Adipose tissue (tissue), 3 donors: Measurements from ENCODE around the gene RRAGB. TPM values are rescaled to one million over a fixed set of nuclear protein-coding genes. Genes with fewer than 3 reads are reported as not detected.
"Not testable (repeated sequence)": the region's sequence is repeated elsewhere in the genome, so short reads cannot be mapped to it uniquely, and the experiment has no call there.

ENCODE experiments used
- H3K27ac ChIP-seq: one replicate; pipeline ENCODE4 v1.5.1; 2013; ENCODE audit warnings: low read depth, low read length
- WGBS, 3 donors: extraction: QIAGEN DNeasy Blood & Tissue Kit; methylation state at CpG; one replicate each; pipeline ENCODE4 v1.1.7; 2013; 5-methylcytosine and 5-hydroxymethylcytosine counted together
- polyA plus RNA-seq, 3 donors: library from polyadenylated mRNA; stranded (reverse); fragments of 200-250 nt; gene quantifications; one replicate each; pipeline ENCODE4 v1.2.3, GENCODE V29; 2013
- donor health status: healthy with polysubstance abuse.
- donor health status: Bipolar disorder and iron deficiency.
- donor health status: healthy.

The RRAGB gene
- polyA plus RNA-seq, 3 donors, result 9.5 to 25.3 (median 13.5) TPM

DNA sequence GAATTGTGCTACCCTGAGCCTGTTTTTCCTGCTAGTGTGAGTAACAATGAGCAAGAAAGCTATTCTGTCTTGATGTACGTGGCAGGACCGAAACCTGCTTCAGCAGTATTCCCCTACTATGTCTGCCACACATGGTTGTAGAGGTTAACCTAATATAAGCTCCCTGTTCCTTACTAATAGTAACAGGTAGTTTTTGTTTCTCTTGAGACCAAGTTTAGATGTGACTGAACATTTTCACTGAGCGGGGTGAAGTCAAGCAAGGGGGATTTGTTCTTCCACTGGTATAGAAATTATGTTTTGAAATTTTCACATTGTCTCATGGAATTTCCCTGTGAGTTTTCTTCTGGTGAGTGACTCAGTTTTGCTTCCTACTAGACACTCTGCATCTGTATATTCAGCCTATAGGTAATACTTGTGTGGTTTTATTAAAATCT is 37.3 kb downstream of the RRAGB start:
- 85 to 94% (median 92%) methylated on average over 3 of the region's 3 CpGs for WGBS, 3 donors
- H3K27ac ChIP-seq, result no peak overlapping the region

DNA sequence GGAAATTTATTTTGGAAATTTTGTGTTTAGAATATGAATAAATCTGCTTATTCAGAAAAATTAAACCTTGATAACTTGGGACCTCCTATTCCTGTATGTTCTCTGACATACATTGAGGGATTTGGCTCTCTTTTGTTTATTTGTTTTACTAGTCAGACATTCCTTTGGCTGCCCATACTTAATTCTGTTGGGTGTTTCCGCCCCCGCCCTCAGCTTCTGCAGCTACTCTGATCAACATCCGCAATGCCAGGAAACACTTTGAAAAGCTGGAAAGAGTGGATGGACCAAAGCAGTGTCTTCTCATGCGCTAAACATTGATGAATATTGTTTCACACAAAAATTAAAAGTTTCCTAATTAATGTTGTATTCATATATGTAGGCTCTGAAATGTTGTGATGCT is 40.5 kb downstream of the RRAGB start:
- no peak overlapping the region for H3K27ac ChIP-seq
- WGBS, 3 donors, result 78 to 95% (median 95%) methylated on average over 4 of the region's 4 CpGs

DNA sequence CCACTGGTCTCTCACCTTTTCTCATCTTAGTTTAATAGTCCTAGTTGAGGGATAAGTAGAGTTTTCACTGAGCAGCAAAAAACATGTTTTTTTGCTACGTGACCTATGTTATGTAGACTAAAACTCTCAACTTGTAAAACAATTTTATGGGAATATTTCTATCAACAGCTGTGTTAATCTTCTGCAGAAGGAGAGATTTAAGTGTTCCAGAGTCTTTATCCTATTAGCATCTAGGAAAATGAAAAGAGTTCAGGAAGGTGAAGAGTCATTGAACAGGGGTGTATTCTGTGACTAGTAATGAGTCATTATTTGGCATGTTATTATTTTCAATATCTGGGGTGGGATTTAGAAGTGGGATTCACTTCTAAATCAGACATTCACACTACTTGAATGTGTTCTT is 41.9 kb downstream of the RRAGB start:
- WGBS, 3 donors, result 91 to 100% (median 94%) methylated on average over 1 of the region's 1 CpG
- no peak overlapping the region for H3K27ac ChIP-seq

DNA sequence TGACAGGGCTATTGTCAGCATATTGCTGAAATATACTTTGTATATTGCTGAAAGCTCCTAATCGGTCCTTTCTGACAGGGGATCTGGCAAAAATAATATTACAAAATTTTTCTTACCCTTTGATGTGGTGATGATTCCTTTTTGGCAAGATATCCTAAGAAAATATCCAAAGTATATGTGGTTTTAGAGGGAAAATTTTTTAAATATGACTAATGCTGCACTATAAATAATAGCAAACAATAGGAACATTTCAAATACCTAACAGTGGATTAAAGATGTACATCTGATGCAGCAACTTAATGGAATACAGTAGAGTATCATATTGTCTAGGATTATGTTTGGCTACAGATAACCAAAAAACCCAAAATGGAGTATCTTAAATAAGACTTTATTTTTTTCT is 49.6 kb downstream of the RRAGB start:
- 63 to 95% (median 73%) methylated on average over 1 of the region's 1 CpG for WGBS, 3 donors

GRCh38 chrX:55774419-55774818 is 56.9 kb downstream of the RRAGB start:
- not testable (repeated sequence) for H3K27ac ChIP-seq
- 52 to 66% (median 54%) methylated on average over 6 of the region's 6 CpGs for WGBS, 3 donors

More for the DNA sequence above, 49.6 kb downstream of the RRAGB start:
- no peak overlapping the region for H3K27ac ChIP-seq

DNA sequence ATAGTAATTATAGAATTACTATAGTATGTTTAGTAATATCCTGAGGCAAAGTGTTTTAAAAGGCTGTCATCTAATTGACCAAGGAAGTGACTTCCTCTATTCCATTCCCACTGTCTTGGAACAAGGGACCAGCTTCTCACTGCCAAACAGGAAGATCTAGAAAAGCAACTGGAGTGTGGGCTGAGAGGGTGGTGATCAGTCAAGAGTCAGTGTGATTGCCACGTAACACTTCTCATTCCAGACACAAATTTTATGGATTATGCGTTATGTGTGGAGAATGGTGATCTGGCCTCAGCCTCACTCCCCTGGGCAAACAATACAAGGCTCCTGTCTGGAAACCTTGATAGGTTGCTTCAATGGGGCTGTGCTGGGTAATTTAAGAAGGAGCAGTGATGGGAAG is 60.0 kb downstream of the RRAGB start:
- 79 to 100% (median 96%) methylated on average over 2 of the region's 2 CpGs for WGBS, 3 donors
- H3K27ac ChIP-seq, result no peak overlapping the region

GRCh38 chrX:55778322-55778721 is 60.8 kb downstream of the RRAGB start:
- H3K27ac ChIP-seq, result no peak overlapping the region

DNA sequence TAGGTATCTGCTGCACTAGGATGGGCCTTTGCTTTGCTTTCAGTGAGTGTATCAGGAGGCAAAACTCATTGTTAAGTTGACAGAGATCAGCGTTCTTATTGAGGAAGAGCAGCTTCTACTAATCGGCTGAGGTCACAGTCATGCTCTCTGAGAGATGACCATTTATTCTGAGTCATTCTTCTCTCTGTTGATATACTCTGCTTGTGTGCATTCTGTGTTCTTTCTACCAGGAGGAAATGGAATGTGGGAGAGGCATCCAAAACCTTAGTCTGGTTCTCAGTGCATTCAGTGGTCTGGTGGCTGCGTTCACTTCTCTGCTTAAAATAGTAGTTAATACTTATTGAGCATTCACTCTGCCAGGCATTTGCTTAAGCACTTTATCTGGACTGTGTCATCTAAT is 66.2 kb downstream of the RRAGB start:
- WGBS, 3 donors, result 78 to 86% (median 83%) methylated on average over 3 of the region's 3 CpGs
- H3K27ac ChIP-seq, result no peak overlapping the region

- no peak overlapping the region for H3K27ac ChIP-seq
These were observed 69.5 kb downstream of the RRAGB start for GRCh38 chrX:55787063-55787462.

- whole genome bisulfite sequencing, 3 donors, result 54 to 64% (median 62%) methylated on average over 2 of the region's 2 CpGs
- H3K27ac ChIP-seq, result no peak overlapping the region
These were observed 70.2 kb downstream of the RRAGB start for GRCh38 chrX:55787727-55788126.

DNA sequence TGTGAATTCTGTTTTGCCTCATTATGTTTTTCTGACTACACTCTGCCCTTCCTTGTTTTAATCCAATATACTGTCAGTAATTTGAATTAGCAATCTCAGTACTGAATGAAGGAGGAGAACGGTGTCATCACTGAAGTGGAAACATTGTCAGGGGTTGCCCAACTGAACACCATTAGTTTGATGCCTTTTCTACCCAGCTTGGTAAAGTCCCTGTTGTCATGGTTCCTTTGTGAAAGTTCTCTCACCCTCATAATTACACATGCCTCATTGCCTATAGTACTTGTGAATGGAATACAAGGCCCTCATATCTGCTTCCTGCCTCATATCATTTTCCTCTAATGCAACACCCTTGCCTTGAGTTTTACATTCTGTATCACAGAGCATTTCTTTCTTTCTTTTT is 76.9 kb downstream of the RRAGB start:
- 67 to 100% (median 94%) methylated on average over 1 of the region's 1 CpG for WGBS, 3 donors

DNA sequence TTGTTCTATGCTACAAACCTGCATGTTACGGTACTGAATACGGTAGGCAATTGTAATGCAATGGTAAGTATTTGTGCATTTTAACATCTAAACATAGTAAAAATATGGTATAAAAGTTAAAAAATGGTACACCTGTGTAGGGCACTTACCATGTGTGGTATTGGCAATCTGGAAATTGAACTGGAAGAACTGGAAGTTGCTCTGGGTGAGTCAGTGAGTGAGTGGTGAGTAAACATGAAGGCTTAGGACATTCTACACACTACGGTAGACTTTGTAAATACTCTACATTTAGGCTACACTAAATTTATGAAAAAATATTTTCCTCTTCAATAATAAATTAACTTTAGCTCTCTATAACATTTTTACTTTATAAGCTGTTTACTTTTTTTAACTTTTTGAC is 78.9 kb downstream of the RRAGB start:
- WGBS, 3 donors, result 32 to 65% (median 55%) methylated on average over 3 of the region's 3 CpGs
- H3K27ac ChIP-seq, result no peak overlapping the region

More for the DNA sequence above, 76.9 kb downstream of the RRAGB start:
- no peak overlapping the region for H3K27ac ChIP-seq

DNA sequence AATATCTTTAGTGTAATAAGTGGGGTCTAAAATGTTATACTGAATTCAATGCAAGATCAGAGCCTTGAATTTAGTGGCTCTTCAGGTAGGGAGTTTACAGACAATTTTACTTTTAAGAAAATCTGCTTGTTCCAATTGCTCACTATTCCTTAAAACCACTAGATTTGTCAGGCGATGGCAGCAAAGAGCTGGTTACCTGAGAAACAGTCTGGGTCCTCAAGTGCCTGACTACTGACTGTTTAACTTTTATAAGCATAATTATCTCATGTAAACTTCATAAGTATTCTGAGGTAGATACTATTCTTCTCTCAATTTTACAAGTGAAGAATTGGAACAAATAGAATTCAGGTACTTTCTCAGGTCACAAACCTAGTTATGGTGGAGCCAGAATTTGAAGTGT is 84.3 kb downstream of the RRAGB start:
- no peak overlapping the region for H3K27ac ChIP-seq
- 13 to 53% (median 39%) methylated on average over 1 of the region's 1 CpG for WGBS, 3 donors

Other genes with a start within 250 kb of the RRAGB start
- under 1 TPM; 0.48 to 0.67 (median 0.56) TPM for gene USP51, start 227.9 kb upstream of the RRAGB start, polyA plus RNA-seq
- not detected for gene FOXR2, start 94.3 kb upstream of the RRAGB start, polyA plus RNA-seq